Kidney capillary endothelial cell (primary cell): ENCODE data around the gene SLC16A5.
"Not testable (repeated sequence)": the region's sequence is repeated elsewhere in the genome, so short reads cannot be mapped to it uniquely, and the experiment has no call there.

Source experiments
- DNase-seq: peaks from one replicate; pipeline ENCODE4 v3.0.0-alpha.2; 2018; ENCODE audit warnings: low spot score

The SLC16A5 gene

DNA sequence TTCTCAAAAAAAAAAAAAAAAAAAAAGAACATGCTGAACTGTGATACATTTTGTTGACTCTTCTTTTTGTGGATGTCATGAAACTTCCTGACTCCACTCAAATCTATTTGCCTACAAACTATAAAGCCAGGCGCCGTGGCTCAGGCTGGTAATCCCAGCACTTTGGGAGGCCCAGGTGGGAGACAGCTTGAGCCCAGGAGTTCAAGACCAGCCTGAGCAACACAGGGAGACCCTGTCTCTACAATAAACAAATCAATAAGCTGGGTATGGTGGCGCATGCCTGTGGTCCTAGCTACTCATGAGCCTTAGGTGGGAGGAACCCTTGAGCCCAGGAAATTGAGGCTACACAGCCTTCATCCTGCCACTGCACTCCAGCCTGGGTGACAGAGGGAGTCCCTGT, 45.2 kb downstream of the SLC16A5 start:
- DNase-seq: no peak

DNA sequence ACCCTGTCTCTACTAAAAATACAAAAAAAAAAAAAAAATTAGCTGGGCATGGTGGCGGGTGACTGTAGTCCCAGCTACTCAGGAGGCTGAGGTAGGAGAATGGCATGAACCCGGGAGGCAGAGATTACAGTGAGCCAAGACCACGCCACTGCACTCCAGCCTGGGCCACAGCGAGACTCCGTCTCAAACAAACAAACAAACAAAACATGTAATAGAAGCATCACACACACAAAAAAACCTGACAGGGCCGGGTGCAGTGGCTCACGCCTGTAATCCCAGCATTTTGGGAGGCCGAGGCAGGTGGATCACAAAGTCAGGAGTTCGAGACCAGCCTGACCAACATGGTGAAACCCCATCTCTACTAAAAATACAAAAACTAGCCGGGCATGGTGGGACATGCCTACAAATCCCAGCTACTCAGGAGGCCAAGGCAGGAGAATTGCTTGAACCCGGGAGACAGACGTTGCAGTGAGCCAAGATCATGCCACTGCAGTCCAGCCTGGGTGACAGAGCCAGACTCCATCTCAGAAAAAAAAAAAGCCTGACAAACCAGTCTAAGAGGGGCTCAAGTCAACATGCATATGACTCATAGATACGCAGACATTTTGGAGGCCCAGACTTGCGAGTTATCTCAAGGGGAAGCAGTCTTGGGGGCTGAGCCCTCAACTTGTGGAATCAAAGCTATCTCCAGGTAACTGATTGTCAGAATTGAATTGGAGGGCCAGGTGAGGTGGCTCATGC, 46.0 kb downstream of the SLC16A5 start:
- not testable (repeated sequence) for DNase-seq

DNA sequence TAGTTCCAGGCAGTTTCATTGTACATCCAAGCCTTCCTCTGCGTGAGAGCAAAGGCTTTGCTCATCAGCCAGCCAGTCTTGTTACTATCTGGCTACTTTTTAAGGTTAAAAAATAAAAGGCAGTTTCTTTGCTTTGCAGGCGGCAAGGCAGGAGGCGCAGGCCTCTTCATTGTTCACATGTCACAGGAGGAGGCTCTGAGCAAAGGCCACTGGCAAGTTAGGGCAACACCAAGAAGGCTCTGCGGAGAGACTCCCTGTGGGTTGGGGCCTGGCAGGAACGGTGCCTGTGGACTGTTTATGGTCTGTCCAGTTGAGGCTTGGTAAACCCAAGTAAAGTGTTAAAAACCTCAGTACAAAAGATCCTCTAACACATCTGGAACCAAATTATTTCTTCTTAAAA, 47.7 kb downstream of the SLC16A5 start:
- DNase-seq: no peak

DNA sequence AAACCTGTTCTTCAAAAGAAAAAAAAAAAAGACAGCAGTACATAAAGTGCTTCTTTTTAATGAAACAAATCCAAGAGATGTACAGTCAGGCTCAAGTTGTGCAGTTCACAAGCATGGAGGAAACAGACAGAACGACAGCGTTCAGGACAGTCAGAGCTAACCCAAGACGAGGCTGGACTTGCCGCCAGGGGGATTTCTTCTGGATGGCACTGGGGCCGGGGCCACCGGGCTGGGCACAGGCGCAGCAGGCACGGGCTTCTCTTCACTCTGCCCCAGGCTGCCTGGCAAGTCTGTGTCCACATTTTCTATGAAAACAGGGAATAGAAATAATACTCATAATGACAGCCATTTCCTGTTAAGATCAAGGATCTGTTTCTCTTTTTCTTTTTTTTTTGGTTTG, 48.2 kb downstream of the SLC16A5 start:
- DNase-seq: no peak

DNA sequence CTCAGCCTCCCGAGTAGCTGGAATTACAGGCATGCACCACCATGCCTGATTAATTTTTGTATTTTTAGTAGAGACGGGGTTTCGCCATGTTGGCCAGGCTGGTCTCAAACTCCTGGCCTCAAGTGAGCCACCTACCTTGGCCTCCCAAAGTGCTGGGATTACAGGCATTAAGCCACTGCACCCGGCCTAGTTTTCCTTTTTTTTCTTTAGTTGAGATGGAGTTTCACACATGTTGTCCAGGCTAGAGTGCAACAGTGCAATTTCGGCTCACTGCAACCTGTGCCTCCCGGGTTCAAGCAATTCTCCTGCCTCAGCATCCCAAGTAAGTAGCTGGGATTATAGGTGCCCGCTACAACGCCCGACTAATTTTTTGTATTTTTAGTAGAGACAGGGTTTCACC, 50.0 kb downstream of the SLC16A5 start:
- not testable (repeated sequence) for DNase-seq

DNA sequence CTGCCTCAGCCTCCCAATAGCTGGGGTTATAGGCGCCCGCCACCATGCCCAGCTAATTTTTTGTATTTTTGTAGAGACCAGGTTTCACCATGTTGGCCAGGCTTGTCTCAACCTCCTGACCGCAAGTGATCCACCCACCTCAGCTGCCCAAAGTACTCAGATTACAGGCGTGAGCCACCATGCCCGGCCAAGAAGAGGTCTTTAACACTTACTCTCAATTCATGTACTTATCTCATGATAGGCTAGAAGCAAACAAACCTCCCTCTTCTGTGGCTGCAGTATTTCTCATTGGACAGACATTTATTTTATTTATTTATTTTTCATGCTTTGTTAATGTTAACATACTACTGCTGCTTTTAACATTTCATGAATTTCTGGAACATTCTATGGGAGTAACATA, 50.8 kb downstream of the SLC16A5 start:
- no peak for DNase-seq

DNA sequence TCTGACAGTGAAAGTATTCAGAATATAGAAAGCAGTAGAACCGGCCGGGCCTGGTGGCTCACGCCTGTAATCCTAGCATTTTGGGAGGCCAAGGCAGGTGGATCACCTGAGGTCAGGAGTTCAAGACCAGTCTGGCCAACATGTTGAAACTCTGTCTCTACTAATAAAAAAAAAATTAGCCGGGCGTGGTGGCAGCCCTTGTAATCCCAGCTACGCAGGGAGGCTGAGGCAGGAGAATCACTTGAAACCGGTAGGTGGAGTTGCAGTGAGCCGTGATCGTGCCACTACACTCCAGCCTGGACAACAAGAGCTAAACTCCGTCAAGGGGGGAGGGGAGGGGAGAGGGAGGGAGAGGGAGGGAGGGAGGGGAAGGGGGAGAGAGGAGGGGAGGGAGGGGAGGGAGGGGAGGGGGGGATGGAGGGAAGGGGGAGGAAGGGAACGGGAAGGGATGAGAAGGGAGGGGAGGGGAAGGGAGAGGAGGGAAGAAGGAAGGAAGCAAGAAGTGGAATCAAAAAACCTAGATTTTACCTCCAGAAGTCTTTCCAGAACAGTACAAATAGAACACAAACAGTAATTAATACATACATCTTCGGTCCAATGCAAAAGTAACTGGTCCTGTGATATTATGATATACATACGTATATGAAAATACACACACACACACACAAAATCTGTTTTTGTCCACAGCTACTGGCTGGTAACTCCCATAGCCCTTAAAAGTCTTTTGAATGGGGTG, 54.6 kb downstream of the SLC16A5 start:
- no peak for DNase-seq

DNA sequence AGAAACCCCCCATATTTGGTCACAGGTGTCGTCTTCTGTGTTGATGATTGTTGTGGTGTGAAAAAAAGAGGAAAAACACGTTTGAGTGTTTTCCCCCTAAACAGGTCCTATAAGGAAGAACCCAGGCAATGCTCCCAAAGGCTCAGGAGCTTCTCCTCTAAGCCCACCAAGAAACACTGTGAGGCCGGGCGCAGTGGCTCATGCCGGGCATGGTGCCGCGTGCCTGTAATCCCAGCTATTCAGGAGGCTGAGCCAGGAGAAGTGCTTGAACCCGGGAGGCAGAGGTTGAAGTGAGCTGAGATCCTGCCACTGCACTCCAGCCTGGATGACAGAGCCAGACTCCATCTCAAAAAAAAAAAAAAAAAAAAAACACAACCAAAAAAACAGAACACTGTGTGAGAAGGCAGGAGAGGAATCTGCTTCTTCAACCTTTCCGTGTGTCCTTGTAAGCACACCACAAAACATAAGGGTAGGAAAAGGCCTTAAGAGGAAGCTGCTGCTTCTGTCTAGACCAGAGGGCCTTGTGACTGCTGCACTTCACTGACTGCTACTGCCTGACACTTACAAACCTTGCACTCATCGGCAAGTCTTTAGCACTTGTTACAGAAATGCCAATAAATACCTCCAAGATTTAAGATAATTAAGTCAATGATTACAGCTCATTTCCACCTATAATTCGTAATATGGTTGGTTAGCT, 57.2 kb downstream of the SLC16A5 start:
- no peak for DNase-seq

DNA sequence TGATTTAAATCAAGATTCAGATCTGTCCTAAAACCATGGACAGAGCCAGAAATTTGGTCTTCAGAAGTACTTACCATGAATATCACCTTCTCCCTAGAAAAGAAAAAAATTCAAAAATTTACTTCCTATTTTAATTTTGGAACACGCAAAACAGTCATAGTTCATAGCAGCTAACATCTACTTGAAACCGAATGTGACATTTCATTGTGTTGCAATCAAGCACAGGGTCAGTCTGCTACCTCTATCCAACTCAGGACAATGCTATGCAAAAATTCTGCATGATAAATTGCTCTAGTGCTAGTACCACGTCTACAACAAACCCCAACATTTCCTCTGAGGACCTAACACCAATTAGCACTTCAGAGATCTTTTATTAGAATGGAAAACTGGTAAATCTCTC, 58.8 kb downstream of the SLC16A5 start:
- DNase-seq: no peak

DNA sequence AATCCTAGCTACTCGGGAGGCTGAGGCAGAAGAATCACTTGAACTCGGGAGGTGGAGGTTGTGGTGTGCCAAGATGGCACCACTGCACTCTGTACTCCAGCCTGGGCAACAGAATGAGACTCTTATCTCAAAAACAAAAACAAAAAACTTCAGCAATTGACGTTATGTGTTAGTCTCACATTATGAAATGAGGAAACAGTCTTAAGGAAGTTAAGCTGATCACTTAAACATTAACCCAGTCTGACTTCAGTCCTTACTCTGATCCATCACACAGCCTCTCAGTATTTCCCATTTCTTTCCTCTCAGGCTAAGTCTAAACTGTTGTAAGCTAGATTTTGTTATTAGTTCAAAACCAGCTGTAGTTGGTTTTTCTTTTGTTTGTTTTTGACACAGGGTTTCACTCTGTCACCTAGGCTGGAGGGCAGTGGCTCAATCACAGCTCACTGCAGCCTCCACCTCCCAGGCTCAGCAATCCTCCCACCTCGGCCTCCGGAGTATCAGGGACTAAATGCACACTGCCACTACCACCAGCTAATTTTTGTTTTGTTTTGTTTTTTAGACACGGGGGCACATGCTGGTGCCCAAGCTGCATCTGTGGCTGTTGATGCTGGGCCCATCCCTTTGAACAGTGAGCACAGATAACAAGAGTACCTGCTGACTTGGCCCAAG, 60.3 kb downstream of the SLC16A5 start:
- DNase-seq: no peak

DNA sequence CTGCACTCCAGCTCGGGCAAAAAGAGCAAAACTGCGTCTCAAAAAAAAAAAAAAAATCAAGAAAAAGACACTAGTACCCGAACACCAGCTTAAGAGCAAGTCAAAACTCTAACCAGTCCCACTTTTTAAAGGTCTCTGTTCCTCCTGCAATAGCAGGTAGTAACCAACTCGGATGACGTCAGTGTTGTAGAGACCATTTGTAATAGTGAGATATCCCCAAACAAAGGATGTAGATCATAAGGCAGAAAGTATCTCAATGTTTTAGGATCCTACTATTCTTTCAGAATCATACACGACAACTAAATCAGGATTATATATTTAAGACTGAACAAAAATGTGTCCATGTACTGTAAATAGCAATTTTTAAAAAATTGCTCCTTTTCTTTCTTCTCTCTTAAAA, 64.2 kb downstream of the SLC16A5 start:
- DNase-seq: no peak

DNA sequence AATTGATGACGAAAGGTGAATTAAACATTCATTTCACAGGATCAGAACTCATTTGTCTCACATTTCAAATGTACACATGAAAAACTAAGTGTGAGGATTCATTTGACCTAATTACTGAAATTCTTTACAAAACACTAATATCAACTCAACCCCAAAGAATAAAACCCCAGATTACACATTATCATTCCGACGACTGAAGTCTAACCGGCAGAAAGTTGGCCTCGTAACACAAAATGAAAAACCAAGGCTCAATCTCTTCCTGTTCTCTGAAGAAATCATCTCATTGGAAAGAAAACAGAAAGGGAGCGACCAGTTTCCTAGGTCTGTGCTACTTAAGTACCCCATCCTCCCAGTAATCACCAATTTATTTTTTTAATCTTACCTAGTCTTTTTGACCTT, 64.8 kb downstream of the SLC16A5 start:
- no peak for DNase-seq

DNA sequence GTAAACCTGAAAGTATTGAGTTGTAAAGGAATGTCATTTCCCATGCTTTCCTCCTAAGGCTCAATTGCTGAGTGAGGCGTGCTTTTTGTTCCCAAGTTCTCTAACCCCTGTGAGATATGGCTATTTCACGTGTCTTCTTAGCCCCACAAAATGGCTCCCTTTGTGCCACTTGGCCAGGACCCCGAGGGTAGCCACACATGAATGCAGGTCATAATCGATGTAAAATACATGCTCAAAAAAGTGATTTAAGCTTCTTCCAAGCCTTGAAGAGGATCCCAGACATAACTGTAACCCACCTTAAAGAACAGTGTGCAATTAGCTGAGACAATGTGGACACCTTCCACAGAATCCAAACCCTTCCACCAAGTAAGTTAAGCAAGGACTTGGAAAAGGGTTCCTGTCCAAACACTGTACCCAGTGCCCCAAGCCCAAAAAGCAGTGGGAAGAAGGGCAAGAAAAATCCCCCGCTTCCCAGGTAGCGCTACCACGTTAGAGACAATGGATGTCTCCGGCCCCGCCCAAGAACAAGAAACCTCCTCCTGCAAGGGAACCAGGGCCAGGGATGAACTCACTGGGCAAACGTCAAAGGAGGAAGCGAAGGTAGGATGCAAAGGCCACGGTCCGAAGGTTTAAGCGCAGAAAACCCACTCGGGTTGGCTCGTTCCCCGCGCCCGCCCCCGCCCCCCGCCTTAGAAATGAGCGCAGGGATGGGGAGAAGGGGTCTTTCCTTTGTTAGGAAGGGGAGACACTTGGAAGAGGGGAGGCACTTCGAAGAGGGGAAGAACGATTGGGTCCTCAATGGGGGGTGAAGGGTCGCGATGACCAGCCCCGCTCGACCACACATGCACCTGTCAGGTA, 65.4 kb downstream of the SLC16A5 start:
- DNase-seq: peak; percentile 45

DNA sequence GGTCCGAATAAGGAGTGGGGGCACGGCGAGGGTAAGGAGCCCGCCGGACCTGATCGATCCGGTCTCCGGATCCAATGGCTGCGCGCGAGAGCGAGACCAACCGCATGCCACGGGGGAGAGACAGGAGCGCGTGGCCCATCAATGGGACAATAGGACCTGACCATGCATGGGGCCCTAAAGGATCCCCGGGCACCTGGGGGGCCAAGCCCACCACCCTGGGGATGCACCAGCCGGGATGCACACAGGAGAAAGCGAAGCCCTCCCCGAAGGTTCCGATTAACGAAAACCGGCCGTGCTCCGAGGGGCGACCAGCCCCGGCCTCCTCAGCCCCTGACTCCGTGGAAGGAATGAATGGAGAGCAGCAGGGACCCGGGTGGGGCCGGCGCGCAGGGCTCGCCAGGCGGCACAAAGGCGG, 66.0 kb downstream of the SLC16A5 start:
- no peak for DNase-seq

DNA sequence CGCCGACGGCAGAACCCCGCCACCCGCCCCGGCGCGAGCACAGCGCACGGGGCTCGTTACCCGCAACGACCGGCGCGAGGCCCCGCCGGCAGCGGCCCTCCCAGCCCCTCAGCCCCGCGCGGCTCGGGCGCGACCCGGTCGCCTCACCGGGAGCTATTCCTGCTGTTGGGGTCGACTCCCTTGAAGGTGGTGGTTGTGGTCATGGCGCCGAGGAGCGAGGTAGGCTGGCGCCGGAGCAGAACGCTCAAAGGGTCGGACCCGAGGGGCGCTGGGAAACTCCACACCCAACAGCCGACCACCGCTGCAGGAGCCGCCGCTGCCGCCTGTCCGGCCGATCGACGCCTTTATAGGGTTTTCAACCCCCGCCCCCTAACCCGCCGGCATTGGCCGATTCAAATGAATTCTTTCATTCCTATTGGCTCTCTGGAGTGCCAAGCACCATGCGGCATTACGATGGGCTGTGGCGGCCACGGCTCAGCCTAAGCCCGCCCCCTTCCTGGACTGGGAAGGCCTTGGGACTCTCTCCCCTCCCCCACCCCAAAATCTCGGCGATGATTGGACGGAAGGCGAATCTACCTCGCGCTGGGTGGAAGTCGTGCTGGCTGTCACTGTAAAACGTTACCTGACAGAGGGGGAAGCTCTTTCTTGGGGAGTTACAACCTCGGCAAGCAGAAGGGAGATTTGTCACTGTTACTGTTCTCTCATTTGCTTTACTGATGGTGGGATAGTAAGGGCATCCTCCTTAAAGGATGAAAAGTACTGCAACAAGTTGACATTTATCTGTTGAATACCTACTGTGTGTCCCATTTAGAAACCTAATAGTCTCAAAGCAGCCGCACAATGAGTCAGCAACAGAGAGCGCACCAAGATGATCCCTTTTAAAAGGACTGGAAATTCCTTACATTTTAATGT, 66.7 kb downstream of the SLC16A5 start, which contains the start of gene JPT1:
TSS of gene JPT1 (minus strand) at position 318 of the 912 bp plus-strand sequence. CDS start at position 203, 115 bp downstream.
- peak; percentile 99 for DNase-seq

DNA sequence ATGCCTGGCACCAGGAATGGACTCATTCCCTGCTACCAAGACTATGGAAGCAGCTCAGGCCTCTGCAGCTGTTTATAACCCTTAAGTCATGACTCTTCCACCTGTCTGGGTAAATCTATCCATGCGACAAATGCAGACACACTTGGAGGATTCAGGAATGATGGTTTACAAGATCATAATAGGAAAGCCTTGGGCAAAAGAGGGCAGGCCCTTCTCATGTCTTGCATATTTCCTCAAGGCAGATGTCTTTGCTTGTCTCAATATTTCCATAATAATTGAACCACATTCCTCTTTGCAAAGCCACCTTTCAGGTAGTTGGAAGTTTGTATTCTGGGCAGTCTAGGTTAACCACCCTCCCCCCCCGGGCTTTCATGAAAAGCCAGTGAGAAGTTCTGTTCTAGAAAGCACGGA, 67.4 kb downstream of the SLC16A5 start:
- DNase-seq: no peak
